Endothelial cell (in vitro differentiated cells): Measurements from ENCODE around the gene LSAMP. TPM values are rescaled to one million over a fixed set of nuclear protein-coding genes. Genes with fewer than 3 reads are reported as not detected.

ENCODE experiments used
- DNase-seq: peaks from one replicate; pipeline ENCODE4 v3.0.0; 2021; ENCODE audit warnings: low spot score
- H3K27ac Mint-ChIP-seq: one replicate; pipeline ENCODE4 v1.8.0; 2021; ENCODE audit warnings: mixed read lengths, inconsistent platforms; ENCODE audit not compliant: unreplicated experiment
- H3K27me3 Mint-ChIP-seq: one replicate; pipeline ENCODE4 v1.8.0; 2021; ENCODE audit warnings: mild to moderate bottlenecking, moderate library complexity, mixed read lengths, inconsistent platforms; ENCODE audit not compliant: unreplicated experiment
- H3K36me3 Mint-ChIP-seq: one replicate; pipeline ENCODE4 v1.8.0; 2021; ENCODE audit warnings: mild to moderate bottlenecking, low read depth, mixed read lengths, inconsistent platforms; ENCODE audit not compliant: unreplicated experiment
- H3K4me1 Mint-ChIP-seq: one replicate; pipeline ENCODE4 v1.8.0; 2021; ENCODE audit warnings: mild to moderate bottlenecking, mixed read lengths, inconsistent platforms; ENCODE audit not compliant: unreplicated experiment
- H3K4me3 Mint-ChIP-seq: one replicate; pipeline ENCODE4 v1.8.0; 2021; ENCODE audit warnings: mild to moderate bottlenecking, mixed read lengths, inconsistent platforms; ENCODE audit not compliant: unreplicated experiment
- H3K9me3 Mint-ChIP-seq: one replicate; pipeline ENCODE4 v1.8.0; 2021; ENCODE audit warnings: mixed read lengths, inconsistent platforms; ENCODE audit not compliant: unreplicated experiment
- CTCF ChIP-seq: fragments of 200-600 bp; sonication (generic); IDR thresholded peaks from one replicate; pipeline ENCODE4 v1.5.0; 2021; ENCODE audit warnings: antibody characterized with exemption; ENCODE audit not compliant: unreplicated experiment
- total RNA-seq: library from RNA; stranded (reverse); fragmentation: NEBNext Ultra II Directional; extraction: Animal tissue kit (Norgen Biotek cat#: 25700); gene quantifications from one replicate; pipeline ENCODE4 v1.2.1, GENCODE V29; 2021; ENCODE audit not compliant: unreplicated experiment

The LSAMP gene
- total RNA-seq, 1 donor from 2014 or later = 6.1 TPM

- no peak for TF ChIP-seq CTCF
- no peak for DNase-seq
- Mint-ChIP-seq H3K4me3 (no peak overlapping the region), H3K4me1 (peaks cover 4% of the 10 kb centered on the region), H3K27ac (no peak overlapping the region), H3K36me3 (no peaks in the 10 kb centered on the region), H3K27me3 (no peaks in the 10 kb centered on the region), H3K9me3 (no peaks in the 10 kb centered on the region)
Measured at GRCh38 chr3:116433552-116433951, 11.7 kb downstream of the LSAMP start.

- no peak for TF ChIP-seq CTCF
- Mint-ChIP-seq H3K4me1 (peaks cover 4% of the 10 kb centered on the region), H3K27ac (no peak overlapping the region), H3K9me3 (no peaks in the 10 kb centered on the region), H3K27me3 (no peaks in the 10 kb centered on the region), H3K36me3 (no peaks in the 10 kb centered on the region), H3K4me3 (no peak overlapping the region)
- DNase-seq = no peak
Measured at GRCh38 chr3:116432795-116433194, 12.5 kb downstream of the LSAMP start.

DNA sequence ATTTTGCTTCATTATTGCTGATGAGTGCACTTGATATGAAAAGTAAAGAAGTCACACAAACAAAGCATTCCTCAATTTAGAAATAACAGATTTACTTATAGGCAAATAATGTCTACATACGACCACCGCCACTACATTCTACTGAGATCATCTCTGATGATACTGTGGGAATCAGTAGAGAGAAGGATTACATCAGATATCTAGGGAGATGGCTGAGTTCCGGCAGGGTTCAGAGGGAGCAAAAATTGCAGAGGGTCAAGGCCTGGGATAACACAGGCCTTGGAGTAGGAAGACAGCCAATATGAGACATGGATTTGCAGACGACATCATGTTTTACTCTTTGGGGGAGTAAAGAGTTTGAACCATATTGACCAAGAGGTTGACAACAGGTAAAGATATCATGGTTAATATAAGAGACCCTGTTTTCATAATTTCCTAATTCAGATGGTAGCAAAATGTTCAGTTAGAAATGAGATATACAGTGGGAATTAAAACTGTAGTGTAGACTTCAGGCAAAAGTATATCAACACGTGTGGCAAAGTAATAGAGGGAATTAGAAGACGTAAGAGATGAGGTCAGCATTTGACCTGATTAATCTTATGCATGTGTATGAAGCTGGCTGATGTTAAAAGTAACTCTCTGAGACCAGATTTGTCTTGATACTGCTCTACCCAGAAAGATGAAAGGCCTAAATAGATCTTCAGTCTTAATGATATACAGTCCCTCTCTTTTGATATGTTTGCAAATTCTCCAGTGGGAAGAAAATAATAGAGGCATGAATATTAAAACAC, 15.6 kb downstream of the LSAMP start:
- no peak overlapping the region for H3K27ac Mint-ChIP-seq
- no peak overlapping the region for H3K4me3 Mint-ChIP-seq
- no peaks in the 10 kb centered on the region for H3K9me3 Mint-ChIP-seq

GRCh38 chr3:116426036-116426435, 19.3 kb downstream of the LSAMP start:
- no peaks in the 10 kb centered on the region for H3K36me3 Mint-ChIP-seq
- no peak overlapping the region for H3K27ac Mint-ChIP-seq
- peaks cover 7% of the 10 kb centered on the region for H3K4me1 Mint-ChIP-seq
- DNase-seq = no peak
- H3K27me3 Mint-ChIP-seq = no peaks in the 10 kb centered on the region
- no peak overlapping the region for H3K4me3 Mint-ChIP-seq
- no peak for TF ChIP-seq CTCF
- H3K9me3 Mint-ChIP-seq = no peaks in the 10 kb centered on the region

More for the DNA sequence above, 15.6 kb downstream of the LSAMP start:
- no peak for TF ChIP-seq CTCF
- DNase-seq = no peak
- H3K4me1 Mint-ChIP-seq = peaks cover 4% of the 10 kb centered on the region
- no peaks in the 10 kb centered on the region for H3K36me3 Mint-ChIP-seq
- H3K27me3 Mint-ChIP-seq = no peaks in the 10 kb centered on the region

- H3K9me3 Mint-ChIP-seq = no peaks in the 10 kb centered on the region
- no peaks in the 10 kb centered on the region for H3K36me3 Mint-ChIP-seq
- no peak for TF ChIP-seq CTCF
- DNase-seq = no peak
- no peak overlapping the region for H3K27ac Mint-ChIP-seq
- no peak overlapping the region for H3K4me3 Mint-ChIP-seq
- H3K4me1 Mint-ChIP-seq = peaks cover 7% of the 10 kb centered on the region
- H3K27me3 Mint-ChIP-seq = no peaks in the 10 kb centered on the region
Measured at GRCh38 chr3:116425126-116425525, 20.2 kb downstream of the LSAMP start.
